ENCODE results near the gene POTEI. TPM values are rescaled to one million over a fixed set of nuclear protein-coding genes. Genes with fewer than 3 reads are reported as not detected.
"Not testable (repeated sequence)": the region's sequence is repeated elsewhere in the genome, so short reads cannot be mapped to it uniquely, and the experiment has no call there.

POTEI gene
- polyA plus RNA-seq, 2 donors = not detected

- H3K4me1 ChIP-seq (ENCODE audit: control insufficient read depth in 2 of 2, insufficient read depth in 2 of 2, low read length in 1 of 2); H3K4me3 ChIP-seq (ENCODE audit: low read depth in 1 of 2, low read length in 2 of 2); H3K27ac ChIP-seq (ENCODE audit: low read depth in 2 of 2, low read length in 1 of 2); H3K36me3 ChIP-seq (ENCODE audit: control insufficient read depth in 2 of 2, insufficient read depth in 2 of 2, low read length in 1 of 2); H3K9me3 ChIP-seq (ENCODE audit: control insufficient read depth in 2 of 2, insufficient read depth in 1 of 2, low read depth in 1 of 2, low read length in 1 of 2); H3K27me3 ChIP-seq (ENCODE audit: control insufficient read depth in 1 of 2, insufficient read depth in 2 of 2, low read length in 2 of 2): not testable (repeated sequence)
- WGBS, 2 donors = no CpG with 5 or more reads among the region's 9 CpGs
Observed at GRCh38 chr2:130531672-130532071, 22.5 kb upstream of the POTEI start.

- not testable (repeated sequence) for H3K27ac ChIP-seq (ENCODE audit: low read depth in 2 of 2, low read length in 1 of 2); H3K27me3 ChIP-seq (ENCODE audit: control insufficient read depth in 1 of 2, insufficient read depth in 2 of 2, low read length in 2 of 2); H3K9me3 ChIP-seq (ENCODE audit: control insufficient read depth in 2 of 2, insufficient read depth in 1 of 2, low read depth in 1 of 2, low read length in 1 of 2); H3K4me1 ChIP-seq (ENCODE audit: control insufficient read depth in 2 of 2, insufficient read depth in 2 of 2, low read length in 1 of 2); H3K36me3 ChIP-seq (ENCODE audit: control insufficient read depth in 2 of 2, insufficient read depth in 2 of 2, low read length in 1 of 2); H3K4me3 ChIP-seq (ENCODE audit: low read depth in 1 of 2, low read length in 2 of 2)
- no CpG with 5 or more reads among the region's 5 CpGs for WGBS, 2 donors
Observed at GRCh38 chr2:130531225-130531624, 22.1 kb upstream of the POTEI start.

- H3K9me3 ChIP-seq (ENCODE audit: control insufficient read depth in 2 of 2, insufficient read depth in 1 of 2, low read depth in 1 of 2, low read length in 1 of 2); H3K36me3 ChIP-seq (ENCODE audit: control insufficient read depth in 2 of 2, insufficient read depth in 2 of 2, low read length in 1 of 2); H3K27ac ChIP-seq (ENCODE audit: low read depth in 2 of 2, low read length in 1 of 2); H3K4me3 ChIP-seq (ENCODE audit: low read depth in 1 of 2, low read length in 2 of 2); H3K27me3 ChIP-seq (ENCODE audit: control insufficient read depth in 1 of 2, insufficient read depth in 2 of 2, low read length in 2 of 2); H3K4me1 ChIP-seq (ENCODE audit: control insufficient read depth in 2 of 2, insufficient read depth in 2 of 2, low read length in 1 of 2): not testable (repeated sequence)
- WGBS, 2 donors = no CpG with 5 or more reads among the region's 4 CpGs
Observed at GRCh38 chr2:130530212-130530611, 21.1 kb upstream of the POTEI start.

GRCh38 chr2:130529545-130529944, 20.4 kb upstream of the POTEI start:
- not testable (repeated sequence) for H3K27ac ChIP-seq (ENCODE audit: low read depth in 2 of 2, low read length in 1 of 2); H3K4me3 ChIP-seq (ENCODE audit: low read depth in 1 of 2, low read length in 2 of 2); H3K36me3 ChIP-seq (ENCODE audit: control insufficient read depth in 2 of 2, insufficient read depth in 2 of 2, low read length in 1 of 2); H3K27me3 ChIP-seq (ENCODE audit: control insufficient read depth in 1 of 2, insufficient read depth in 2 of 2, low read length in 2 of 2); H3K4me1 ChIP-seq (ENCODE audit: control insufficient read depth in 2 of 2, insufficient read depth in 2 of 2, low read length in 1 of 2); H3K9me3 ChIP-seq (ENCODE audit: control insufficient read depth in 2 of 2, insufficient read depth in 1 of 2, low read depth in 1 of 2, low read length in 1 of 2)
- WGBS, 2 donors = no CpG with 5 or more reads among the region's 6 CpGs

- not testable (repeated sequence) for H3K36me3 ChIP-seq (ENCODE audit: control insufficient read depth in 2 of 2, insufficient read depth in 2 of 2, low read length in 1 of 2); H3K9me3 ChIP-seq (ENCODE audit: control insufficient read depth in 2 of 2, insufficient read depth in 1 of 2, low read depth in 1 of 2, low read length in 1 of 2); H3K4me3 ChIP-seq (ENCODE audit: low read depth in 1 of 2, low read length in 2 of 2); H3K27ac ChIP-seq (ENCODE audit: low read depth in 2 of 2, low read length in 1 of 2); H3K27me3 ChIP-seq (ENCODE audit: control insufficient read depth in 1 of 2, insufficient read depth in 2 of 2, low read length in 2 of 2); H3K4me1 ChIP-seq (ENCODE audit: control insufficient read depth in 2 of 2, insufficient read depth in 2 of 2, low read length in 1 of 2)
- WGBS, 2 donors = no CpG with 5 or more reads among the region's 40 CpGs
Observed at GRCh38 chr2:130527365-130527967, 18.3 kb upstream of the POTEI start.

GRCh38 chr2:130522390-130522789, 13.3 kb upstream of the POTEI start:
- not testable (repeated sequence) for H3K27ac ChIP-seq (ENCODE audit: low read depth in 2 of 2, low read length in 1 of 2); H3K4me1 ChIP-seq (ENCODE audit: control insufficient read depth in 2 of 2, insufficient read depth in 2 of 2, low read length in 1 of 2); H3K4me3 ChIP-seq (ENCODE audit: low read depth in 1 of 2, low read length in 2 of 2); H3K9me3 ChIP-seq (ENCODE audit: control insufficient read depth in 2 of 2, insufficient read depth in 1 of 2, low read depth in 1 of 2, low read length in 1 of 2); H3K36me3 ChIP-seq (ENCODE audit: control insufficient read depth in 2 of 2, insufficient read depth in 2 of 2, low read length in 1 of 2); H3K27me3 ChIP-seq (ENCODE audit: control insufficient read depth in 1 of 2, insufficient read depth in 2 of 2, low read length in 2 of 2)
- no CpG with 5 or more reads among the region's 23 CpGs for WGBS, 2 donors

- H3K27me3 ChIP-seq (ENCODE audit: control insufficient read depth in 1 of 2, insufficient read depth in 2 of 2, low read length in 2 of 2); H3K27ac ChIP-seq (ENCODE audit: low read depth in 2 of 2, low read length in 1 of 2); H3K4me1 ChIP-seq (ENCODE audit: control insufficient read depth in 2 of 2, insufficient read depth in 2 of 2, low read length in 1 of 2); H3K9me3 ChIP-seq (ENCODE audit: control insufficient read depth in 2 of 2, insufficient read depth in 1 of 2, low read depth in 1 of 2, low read length in 1 of 2); H3K36me3 ChIP-seq (ENCODE audit: control insufficient read depth in 2 of 2, insufficient read depth in 2 of 2, low read length in 1 of 2); H3K4me3 ChIP-seq (ENCODE audit: low read depth in 1 of 2, low read length in 2 of 2): not testable (repeated sequence)
- no CpG with 5 or more reads among the region's 7 CpGs for WGBS, 2 donors
Observed at GRCh38 chr2:130520992-130521391, 11.9 kb upstream of the POTEI start, which contains the start of gene CFC1B. Gene CFC1B, plus strand, starts transcription at chr2:130521222. Its CDS starts 263 bp downstream, at chr2:130521485.

GRCh38 chr2:130518516-130519106, 9.5 kb upstream of the POTEI start:
- not testable (repeated sequence) for H3K27me3 ChIP-seq (ENCODE audit: control insufficient read depth in 1 of 2, insufficient read depth in 2 of 2, low read length in 2 of 2); H3K27ac ChIP-seq (ENCODE audit: low read depth in 2 of 2, low read length in 1 of 2); H3K36me3 ChIP-seq (ENCODE audit: control insufficient read depth in 2 of 2, insufficient read depth in 2 of 2, low read length in 1 of 2); H3K9me3 ChIP-seq (ENCODE audit: control insufficient read depth in 2 of 2, insufficient read depth in 1 of 2, low read depth in 1 of 2, low read length in 1 of 2); H3K4me1 ChIP-seq (ENCODE audit: control insufficient read depth in 2 of 2, insufficient read depth in 2 of 2, low read length in 1 of 2); H3K4me3 ChIP-seq (ENCODE audit: low read depth in 1 of 2, low read length in 2 of 2)
- WGBS, 2 donors = no CpG with 5 or more reads among the region's 12 CpGs

- H3K27me3 ChIP-seq (ENCODE audit: control insufficient read depth in 1 of 2, insufficient read depth in 2 of 2, low read length in 2 of 2); H3K4me3 ChIP-seq (ENCODE audit: low read depth in 1 of 2, low read length in 2 of 2); H3K27ac ChIP-seq (ENCODE audit: low read depth in 2 of 2, low read length in 1 of 2); H3K9me3 ChIP-seq (ENCODE audit: control insufficient read depth in 2 of 2, insufficient read depth in 1 of 2, low read depth in 1 of 2, low read length in 1 of 2); H3K36me3 ChIP-seq (ENCODE audit: control insufficient read depth in 2 of 2, insufficient read depth in 2 of 2, low read length in 1 of 2); H3K4me1 ChIP-seq (ENCODE audit: control insufficient read depth in 2 of 2, insufficient read depth in 2 of 2, low read length in 1 of 2): not testable (repeated sequence)
- WGBS, 2 donors = 90% methylated on average over 4 of the region's 17 CpGs
Observed at GRCh38 chr2:130511747-130512451, 2.8 kb upstream of the POTEI start.
